Putamen (tissue), 1 donor: ENCODE data around the gene EHD2.
A peak's percentile ranks its signal among the peaks of the same experiment; 100 is the strongest.
"Not testable (repeated sequence)": the region's sequence is repeated elsewhere in the genome, so short reads cannot be mapped to it uniquely, and the experiment has no call there.

Source experiments
- DNase-seq: peaks from one replicate; pipeline ENCODE4 v3.0.0-alpha.2; 2016; ENCODE audit warnings: low spot score

The EHD2 gene

DNA sequence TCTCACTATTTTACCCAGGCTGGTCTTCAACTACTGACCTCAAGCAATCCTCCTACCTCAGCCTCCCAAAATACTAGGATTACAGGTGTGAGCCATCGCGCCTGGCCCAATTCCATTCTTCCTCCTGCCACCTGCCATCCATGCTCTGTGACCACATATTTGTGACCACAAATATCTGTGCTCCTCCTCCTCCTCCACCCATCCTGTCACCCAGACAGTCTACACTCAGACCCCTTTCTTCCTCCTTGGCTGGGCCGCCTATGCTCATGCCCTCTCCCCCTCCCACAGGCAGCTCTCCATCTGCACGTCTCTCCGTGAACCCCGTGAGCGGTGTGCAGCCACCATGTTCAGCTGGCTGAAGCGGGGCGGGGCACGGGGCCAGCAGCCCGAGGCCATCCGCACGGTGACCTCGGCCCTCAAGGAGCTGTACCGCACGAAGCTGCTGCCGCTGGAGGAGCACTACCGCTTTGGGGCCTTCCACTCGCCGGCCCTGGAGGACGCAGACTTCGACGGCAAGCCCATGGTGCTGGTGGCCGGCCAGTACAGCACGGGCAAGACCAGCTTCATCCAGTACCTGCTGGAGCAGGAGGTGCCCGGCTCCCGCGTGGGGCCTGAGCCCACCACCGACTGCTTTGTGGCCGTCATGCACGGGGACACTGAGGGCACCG is 3.2 kb downstream of the EHD2 start:
- DNase-seq, result no peak

DNA sequence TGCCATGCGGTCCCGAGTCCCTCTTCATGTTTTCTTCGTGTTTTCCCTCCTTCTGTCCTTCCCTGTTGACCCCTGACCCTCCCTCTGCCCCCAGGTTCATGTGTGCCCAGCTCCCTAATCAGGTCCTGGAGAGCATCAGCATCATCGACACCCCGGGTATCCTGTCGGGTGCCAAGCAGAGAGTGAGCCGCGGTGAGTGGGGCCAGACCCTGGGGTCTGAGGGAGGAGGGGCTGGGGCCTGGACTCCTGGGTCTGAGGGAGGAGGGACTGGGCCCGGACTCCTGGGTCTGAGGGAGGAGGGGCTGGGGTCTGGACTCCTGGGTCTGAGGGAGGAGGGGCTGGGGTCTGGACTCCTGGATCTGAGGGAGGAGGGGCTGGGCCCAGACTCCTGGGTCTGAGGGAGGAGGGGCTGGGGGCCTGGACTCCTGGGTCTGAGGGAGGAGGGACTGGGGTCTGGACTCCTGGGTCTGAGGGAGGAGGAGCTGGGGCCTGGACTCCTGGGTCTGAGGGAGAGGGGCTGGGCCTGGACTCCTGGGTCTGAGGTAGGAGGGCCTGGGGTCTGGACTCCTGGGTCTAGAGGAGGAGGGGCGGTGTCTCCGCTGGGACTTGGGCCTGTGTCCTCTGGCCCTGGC is 5.3 kb downstream of the EHD2 start:
- DNase-seq, result not testable (repeated sequence)

DNA sequence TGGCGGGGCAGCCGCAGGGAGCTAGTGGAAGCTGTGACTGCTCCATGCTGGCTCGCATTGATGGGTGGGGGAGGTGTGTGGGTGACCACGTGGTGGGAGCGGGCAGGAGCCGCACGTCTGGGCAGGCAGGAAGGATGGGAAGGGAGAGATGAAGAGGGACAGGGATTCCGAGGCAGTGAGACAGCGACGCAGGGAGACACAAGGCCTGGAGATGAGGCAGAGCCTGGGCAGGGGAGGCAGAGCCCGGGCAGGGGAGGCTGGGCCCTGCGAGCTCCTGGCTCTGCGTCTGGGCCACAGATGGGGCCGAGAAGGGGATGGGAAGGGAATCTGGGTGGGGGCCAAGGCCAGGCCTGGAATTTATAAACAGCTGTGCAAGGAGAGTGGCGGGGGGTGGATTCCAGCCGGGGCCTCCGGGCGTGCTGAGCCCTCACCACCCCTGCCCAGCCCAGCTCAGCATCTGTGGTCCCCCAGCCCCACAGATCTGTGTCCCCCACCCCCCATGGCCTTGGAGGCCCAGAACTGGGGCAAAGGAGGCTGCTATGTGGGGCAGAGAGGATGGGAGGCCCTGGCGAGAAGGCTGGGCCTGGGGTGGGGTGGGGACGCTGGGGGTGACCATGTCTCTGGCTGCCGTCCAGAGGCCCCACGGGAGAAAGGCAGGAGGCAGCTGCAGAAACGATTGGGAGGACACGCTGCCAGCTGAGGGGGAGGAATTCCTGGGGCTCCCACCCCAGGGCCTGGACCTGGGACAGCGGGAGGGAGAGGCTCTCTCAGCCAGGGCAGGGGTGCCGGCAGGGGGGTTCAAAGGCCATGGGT is 6.0 kb downstream of the EHD2 start:
- DNase-seq, result peak; percentile 42

DNA sequence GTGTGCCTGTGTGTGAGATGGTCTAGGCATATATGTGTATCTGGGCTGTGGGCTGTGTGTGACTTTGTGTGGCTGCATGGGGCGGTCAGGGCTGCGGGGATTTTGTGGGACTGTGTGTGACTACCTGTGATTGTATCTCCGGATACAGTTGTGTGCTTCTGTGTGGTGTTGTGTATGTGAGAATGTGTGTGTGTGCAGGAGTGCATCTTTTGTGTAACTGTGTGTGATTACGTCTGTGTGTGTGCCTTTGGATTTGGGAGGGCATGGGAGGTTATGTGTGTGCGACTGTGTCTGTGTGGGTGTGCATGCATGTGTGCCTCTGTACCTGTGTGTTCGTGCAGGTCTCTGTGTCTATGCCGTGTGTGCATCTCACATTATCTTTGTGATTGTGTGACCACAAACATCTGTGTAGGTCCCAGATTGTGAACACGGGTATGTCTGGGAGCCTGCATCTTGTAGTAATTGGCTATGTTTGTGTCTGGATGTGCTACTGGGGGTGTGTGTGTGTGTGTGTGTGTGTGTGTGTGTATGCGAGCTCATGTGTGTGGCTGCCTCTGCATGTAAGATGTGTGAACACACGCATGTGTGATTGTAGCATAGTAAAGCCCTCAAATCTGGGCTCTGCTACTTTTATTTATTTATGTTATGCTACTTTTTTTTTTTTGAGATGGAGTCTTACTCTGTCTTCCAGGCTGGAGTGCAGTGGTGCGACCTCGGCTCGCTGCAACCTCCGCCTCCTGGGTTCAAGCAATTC is 7.6 kb downstream of the EHD2 start:
- DNase-seq, result no peak

DNA sequence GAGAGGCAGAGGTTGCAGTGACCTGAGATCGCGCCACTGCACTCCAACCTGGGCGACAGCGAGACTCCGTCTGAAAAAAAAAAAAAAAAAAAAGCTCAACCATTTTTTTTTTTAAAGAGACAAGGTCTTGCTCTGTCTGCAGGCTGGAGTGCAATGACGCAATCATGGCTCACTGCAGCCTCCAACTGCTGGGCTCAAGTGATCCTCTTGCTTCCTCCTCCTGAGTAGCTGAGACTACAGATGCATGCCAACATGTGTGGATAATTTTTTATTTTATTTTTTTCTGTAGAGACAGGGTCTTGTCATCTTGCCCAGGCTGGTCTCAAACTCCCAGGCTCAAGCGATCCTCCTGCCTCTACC is 10.3 kb downstream of the EHD2 start:
- no peak for DNase-seq

DNA sequence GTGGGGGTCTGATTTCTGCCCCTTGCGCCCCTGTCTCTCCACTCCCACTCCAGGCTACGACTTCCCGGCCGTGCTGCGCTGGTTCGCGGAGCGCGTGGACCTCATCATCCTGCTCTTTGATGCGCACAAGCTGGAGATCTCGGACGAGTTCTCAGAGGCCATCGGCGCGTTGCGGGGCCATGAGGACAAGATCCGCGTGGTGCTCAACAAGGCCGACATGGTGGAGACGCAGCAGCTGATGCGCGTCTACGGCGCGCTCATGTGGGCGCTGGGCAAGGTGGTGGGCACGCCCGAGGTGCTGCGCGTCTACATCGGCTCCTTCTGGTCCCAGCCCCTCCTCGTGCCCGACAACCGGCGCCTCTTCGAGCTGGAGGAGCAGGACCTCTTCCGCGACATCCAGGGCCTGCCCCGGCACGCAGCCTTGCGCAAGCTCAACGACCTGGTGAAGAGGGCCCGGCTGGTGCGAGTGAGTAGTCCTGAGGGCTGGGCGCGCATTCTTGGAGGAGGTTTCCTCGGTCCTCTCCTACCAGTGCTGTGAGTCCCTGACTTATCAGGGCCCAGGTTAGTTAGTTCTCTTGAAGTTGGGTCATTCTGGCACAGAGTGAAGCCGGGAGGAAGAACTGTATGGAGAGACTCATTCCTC is 12.7 kb downstream of the EHD2 start:
- no peak for DNase-seq

DNA sequence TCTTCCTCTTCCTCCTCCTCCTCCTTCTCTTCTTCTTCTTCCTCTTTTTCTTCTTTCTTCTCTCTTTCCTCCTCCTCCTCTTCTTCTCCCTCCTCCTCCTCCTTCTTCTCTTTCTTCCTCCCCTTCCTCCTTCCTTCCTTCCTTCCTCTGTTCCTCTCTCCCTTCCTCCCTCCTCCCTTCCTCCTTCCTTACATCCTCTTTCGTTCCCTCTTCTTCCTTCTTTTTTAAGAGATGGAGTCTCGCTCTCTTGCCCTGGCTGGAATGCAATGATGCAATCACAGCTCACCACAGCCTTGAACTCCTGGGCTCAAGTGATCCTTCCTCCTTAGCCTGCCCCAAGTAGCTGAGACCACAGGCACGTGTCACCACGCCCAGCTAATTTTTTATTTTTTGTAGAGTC is 13.2 kb downstream of the EHD2 start:
- DNase-seq, result no peak

DNA sequence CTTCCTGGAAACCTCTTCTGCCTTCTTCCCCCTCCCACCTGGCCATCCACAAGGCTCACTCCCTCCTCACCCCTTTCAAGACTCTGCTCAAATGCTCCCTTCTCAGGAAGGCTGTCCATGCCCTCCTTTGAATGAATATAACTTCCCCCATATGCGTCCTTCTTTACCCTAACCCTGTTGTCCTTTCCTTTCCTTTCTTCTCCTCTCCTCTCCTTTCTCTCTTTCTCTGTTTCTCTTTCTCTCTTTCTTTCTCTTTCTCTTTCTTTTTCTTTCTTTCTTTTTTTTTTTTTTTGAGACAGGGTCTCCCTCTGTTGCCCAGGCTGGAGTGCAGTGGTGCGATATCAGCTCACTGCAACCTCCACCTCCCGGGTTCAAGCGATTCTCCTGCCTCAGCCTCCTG is 15.1 kb downstream of the EHD2 start:
- DNase-seq, result not testable (repeated sequence)

DNA sequence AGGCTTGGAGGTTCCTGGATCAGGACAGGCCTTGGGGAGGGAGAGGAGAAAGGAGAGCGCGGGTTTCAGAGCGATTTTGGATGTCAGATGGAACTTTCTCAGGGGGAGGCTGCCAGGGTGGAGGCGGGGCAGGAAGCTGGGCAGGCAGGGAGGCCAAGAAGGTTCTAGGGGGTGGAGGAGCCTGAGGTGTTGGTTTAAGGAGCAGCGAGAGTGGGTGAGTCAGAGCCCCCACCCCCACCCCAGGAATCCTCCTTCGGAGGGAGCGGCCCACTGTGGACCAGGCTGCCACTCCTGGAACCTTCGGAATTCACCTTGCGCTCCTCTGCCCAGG is 16.2 kb downstream of the EHD2 start:
- DNase-seq, result no peak

DNA sequence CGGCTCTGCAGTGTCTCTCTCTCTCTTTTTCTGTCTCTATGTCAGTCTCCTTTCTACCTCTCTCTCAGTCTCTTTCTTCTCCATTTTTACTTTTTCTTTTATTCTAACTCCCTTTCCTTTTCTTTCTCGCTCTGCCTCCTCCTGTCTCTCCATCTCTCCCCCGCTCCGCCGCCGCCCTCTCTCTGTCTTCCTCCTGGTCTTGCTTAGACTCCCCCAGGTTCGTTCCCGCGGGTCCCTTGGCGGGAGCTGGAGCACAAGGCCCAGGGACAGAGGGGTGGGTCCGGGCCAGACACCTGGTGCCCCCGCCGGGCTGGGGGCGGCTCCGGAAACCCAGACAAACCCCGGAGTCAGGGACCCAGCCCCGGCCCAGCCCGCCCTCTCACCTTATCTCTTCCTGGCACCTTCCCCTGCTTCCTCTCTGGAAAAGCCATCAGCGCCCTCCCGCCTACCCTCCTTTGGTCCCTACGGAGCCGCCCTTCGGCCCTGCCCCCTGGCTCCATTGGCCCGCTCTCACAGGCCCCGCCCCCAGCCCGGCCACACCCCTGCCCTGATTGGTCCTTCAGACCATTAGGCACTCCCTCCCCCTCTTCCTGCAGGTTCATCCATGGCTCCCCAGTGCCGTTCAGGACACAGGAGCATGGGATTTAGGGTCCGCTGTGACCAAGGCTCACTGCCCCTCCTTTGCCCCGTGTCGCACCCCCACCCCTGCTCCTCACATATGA is 16.7 kb downstream of the EHD2 start:
- DNase-seq, result no peak

DNA sequence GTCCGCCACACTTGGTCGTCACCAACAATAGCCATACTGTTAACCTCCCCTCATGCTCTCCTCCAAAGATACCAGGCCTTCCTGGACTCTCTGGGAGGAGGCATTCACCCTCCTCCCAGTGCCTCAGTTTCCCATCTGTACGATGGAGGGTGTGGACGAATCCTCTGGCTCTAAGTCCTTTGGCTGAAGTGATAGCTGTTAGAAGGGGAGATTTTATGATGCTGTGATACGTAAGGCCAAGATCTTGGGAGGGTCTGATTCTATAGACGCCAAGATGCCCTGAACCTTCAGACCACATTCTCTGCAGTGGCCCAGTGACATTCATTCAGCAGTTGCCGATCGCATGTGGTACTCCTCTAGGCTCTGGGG is 17.3 kb downstream of the EHD2 start:
- DNase-seq, result no peak

DNA sequence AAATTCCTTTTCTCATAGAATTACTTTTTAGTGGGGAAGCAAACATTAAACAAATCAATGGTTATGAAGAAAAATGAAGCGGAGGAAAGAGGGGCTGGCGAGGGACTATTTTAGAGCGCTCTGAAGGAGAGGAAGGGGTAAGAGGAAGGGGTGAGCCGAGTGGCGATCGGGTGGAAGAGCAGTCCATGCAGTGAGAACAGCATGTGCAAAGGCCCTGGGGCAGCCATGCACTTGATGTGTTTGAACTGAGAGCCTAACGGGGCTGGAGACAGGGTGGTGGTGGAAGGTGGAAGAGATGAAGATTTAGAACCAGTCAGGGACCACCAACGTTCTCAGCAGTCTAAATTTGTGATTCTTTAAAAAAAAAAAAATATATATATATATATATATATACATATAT is 17.7 kb downstream of the EHD2 start:
- no peak for DNase-seq

DNA sequence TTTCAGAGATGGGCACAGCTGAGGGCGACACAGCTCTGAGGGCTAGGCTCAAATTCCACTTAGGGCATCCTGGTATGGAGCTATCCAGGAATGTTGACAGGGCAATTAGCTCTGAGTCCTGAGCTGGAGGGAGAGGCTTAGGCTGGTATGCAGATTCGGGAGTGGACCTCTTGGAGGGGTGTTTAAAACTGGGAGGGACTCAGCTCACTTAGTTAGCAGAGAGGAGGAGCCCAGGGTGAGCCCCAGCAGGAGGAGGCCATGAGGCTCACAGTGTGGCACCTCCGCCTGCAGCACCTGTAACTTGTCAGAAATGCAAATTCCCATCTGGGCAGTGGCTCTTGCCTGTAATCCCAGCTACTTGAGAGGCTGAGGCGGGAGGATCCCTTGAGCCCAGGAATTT is 21.9 kb downstream of the EHD2 start:
- DNase-seq, result no peak

DNA sequence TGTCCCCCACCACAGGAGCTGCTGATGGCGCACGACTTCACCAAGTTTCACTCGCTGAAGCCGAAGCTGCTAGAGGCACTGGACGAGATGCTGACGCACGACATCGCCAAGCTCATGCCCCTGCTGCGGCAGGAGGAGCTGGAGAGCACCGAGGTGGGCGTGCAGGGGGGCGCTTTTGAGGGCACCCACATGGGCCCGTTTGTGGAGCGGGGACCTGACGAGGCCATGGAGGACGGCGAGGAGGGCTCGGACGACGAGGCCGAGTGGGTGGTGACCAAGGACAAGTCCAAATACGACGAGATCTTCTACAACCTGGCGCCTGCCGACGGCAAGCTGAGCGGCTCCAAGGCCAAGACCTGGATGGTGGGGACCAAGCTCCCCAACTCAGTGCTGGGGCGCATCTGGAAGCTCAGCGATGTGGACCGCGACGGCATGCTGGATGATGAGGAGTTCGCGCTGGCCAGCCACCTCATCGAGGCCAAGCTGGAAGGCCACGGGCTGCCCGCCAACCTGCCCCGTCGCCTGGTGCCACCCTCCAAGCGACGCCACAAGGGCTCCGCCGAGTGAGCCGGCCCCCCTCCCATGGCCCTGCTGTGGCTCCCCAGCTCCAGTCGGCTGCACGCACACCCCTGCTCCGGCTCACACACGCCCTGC is 27.8 kb downstream of the EHD2 start:
- no peak for DNase-seq

DNA sequence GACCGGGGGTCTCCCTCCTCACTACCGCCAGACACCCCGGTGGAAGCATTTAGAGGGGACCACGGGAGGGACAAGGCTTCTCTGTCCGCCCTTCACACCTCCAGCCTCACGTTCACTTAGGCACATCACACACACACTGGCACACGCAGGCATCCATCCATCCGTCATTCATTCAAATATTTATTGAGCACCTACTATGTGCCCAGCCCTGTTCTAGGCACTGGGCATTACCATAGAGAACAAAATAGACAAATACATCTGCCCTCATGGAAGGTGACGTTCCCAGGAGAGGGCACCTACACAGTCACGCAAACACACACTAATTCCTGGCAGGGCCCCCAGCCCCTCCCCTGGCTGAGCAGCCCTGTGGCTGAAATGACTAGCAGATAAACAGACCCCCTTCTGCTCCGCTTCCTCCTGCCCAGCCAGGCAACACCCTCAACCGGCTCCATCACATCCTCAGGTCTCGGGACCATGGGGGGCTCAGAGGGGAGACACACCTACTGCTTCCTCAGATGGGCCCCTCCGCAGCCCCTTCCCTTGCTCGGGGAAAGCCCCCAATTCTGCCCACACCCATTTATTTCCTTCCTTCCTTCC is 28.4 kb downstream of the EHD2 start:
- DNase-seq, result no peak

DNA sequence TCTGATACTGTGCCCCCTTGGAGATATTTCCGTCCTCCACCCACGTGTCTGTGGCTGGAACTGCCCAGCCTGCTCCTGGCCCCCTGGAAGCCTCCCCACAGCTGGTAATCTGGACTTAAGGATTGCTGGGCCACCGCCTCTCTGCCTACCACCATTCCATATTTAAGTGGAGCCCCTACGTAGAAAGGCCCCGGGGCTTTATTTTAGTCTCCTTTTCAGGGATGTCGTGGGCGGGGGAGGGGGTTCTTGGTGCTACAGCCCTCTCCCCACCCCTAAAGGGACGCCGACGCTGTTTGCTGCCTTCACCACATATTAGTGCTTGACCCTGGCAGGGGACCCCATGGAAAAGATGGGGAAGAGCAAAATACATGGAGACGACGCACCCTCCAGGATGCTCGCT is 29.4 kb downstream of the EHD2 start:
- DNase-seq, result no peak

DNA sequence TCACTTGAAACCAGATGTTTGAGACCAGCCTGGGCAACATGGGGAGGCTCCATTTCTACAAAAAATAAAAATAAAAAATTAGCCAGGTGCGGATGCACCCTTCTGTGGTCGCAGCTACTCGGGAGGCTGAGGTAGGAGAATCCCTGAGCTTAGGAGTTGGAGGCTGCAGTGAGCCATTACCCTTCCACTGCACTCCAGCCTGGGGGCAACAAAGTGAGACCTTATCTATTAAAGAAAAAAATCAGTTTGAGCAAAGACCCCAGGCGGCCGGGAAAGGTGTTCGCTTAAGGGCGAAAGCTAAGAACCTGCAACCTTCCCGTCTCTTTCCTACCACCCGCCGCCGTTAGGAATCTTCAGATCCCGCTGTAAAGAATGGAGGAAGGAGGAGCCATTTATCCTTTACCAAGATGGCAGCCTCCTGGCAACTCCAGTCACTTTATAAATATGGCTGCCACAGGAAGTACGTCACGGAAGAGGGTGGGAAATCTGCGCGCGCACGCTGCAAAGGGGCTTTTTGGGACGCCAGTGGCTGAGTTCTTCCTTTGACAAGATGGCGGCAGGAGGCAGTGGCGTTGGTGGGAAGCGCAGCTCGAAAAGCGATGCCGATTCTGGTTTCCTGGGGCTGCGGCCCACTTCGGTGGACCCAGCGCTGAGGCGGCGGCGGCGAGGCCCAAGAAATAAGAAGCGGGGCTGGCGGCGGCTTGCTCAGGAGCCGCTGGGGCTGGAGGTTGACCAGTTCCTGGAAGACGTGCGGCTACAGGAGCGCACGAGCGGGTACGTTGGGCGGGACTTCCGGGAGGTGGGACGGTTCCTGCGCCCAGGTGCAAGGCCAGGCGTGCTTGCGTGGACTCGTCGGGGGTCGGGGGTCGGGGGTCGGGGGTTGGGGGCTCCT is 32.0 kb downstream of the EHD2 start, which contains the start of gene NOP53:
NOP53 (plus strand) TSS at position 537 of the 892 bp plus-strand sequence; CDS start at position 551, 14 bp downstream.
- peak; percentile 97 for DNase-seq

DNA sequence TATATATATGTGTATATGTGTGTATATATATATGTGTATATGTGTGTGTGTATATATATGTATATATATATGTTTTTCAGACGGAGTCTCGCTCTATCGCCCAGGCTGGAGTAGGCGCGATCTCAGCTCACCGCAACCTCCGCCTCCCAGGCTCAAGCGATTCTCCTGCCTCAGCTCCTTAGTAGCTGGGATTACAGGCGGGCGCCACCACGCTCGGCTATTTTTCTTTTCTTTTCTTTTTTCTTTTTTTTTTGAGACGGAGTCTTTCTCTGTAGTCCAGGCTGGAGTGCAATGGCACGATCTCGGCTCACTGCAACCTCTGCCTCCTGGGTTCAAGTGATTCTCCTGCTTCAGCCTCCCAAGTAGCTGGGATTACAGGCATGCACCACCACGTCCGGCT is 32.9 kb downstream of the EHD2 start:
- not testable (repeated sequence) for DNase-seq

DNA sequence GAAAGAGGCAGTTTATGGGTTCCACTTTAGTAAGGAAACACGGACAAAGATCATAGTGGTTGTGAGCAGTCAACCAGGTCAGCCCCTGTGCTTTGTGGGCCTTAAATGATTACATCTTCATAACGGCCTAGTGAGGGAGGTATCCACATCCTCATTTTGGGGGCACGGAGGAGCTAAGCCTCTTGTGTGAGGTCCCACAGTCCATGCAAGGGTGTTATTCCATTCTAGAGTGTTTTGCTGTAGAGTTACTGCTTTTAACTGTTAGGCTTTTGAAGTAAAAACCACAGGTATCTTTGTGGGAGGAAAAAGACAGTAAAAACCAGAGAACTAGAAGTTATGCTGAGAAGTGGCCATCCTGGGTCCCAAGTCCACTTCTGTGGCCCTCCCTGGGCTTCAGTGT is 36.1 kb downstream of the EHD2 start:
- no peak for DNase-seq

DNA sequence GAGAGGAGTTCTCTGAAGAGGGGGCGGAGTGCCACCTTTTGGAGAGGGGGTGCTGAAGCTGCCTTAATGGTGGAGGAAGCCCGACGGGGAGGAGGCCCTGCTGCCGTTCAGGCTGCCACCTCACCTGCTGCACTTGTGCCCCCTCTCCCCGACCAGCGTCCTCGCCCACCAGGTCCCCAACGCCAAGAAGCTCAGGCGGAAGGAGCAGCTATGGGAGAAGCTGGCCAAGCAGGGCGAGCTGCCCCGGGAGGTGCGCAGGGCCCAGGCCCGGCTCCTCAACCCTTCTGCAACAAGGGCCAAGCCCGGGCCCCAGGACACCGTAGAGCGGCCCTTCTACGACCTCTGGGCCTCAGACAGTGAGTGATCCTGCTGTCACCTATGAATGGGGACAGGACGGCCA is 37.5 kb downstream of the EHD2 start:
- no peak for DNase-seq
